Keratinocyte (primary cell): ENCODE results near the gene KLHDC3. TPM values are rescaled to one million over a fixed set of nuclear protein-coding genes. Genes with fewer than 3 reads are reported as not detected.

Experiments
- DNase-seq: peaks from one replicate; pipeline ENCODE4 v3.0.0-alpha.2; 2011; ENCODE audit warnings: low read depth, missing footprints, low spot score
- FAIRE-seq: peaks from 2 replicates; lab custom pipeline; 2011; peaks lifted over from hg19 to GRCh38; lab: Jason Lieb, UNC
- H2AFZ ChIP-seq: 2 replicates; pipeline ENCODE4 v1.6.0; 2012; ENCODE audit warnings: low read length, control low read depth, inconsistent platforms; ENCODE audit not compliant: control insufficient read depth
- H3K27ac ChIP-seq: 2 replicates; pipeline ENCODE4 v1.5.1; 2011; ENCODE audit warnings: low read length; ENCODE audit not compliant: control insufficient read depth, insufficient read depth
- H3K27me3 ChIP-seq: 3 replicates; pipeline ENCODE4 v1.6.0; 2011; ENCODE audit warnings: low read length; ENCODE audit not compliant: control insufficient read depth, insufficient read depth; ENCODE audit errors: extremely low read depth
- H3K36me3 ChIP-seq, 2 experiments: 2 replicates in 1 of 2; 3 replicates in 1 of 2; pipeline ENCODE4 v1.5.1; 2011; ENCODE audit warnings: low read length in 2 of 2, mild to moderate bottlenecking in 1 of 2; ENCODE audit not compliant: control insufficient read depth in 2 of 2, insufficient read depth in 2 of 2; ENCODE audit errors: extremely low read depth in 1 of 2
- H3K4me1 ChIP-seq: 3 replicates; pipeline ENCODE4 v1.5.1; 2011; ENCODE audit warnings: low read length; ENCODE audit not compliant: control insufficient read depth, insufficient read depth; ENCODE audit errors: extremely low read depth
- H3K4me2 ChIP-seq: 3 replicates; pipeline ENCODE4 v1.6.0; 2011; ENCODE audit warnings: low read depth, low read length; ENCODE audit not compliant: control insufficient read depth, insufficient read depth; ENCODE audit errors: extremely low read depth
- H3K4me3 ChIP-seq, 3 experiments: fragments of 200-600 bp in 1 of 3; sonication (generic) in 1 of 3; 2 replicates in 2 of 3; 3 replicates in 1 of 3; pipeline ENCODE4 v1.5.1; 2011 to 2016; ENCODE audit warnings: low read length in 3 of 3, mild to moderate bottlenecking in 3 of 3, control low read depth in 2 of 3, inconsistent platforms in 1 of 3, low read depth in 1 of 3, mixed read lengths in 1 of 3, mixed run types in 1 of 3, moderate library complexity in 1 of 3; ENCODE audit not compliant: control insufficient read depth in 2 of 3, insufficient read depth in 2 of 3; ENCODE audit errors: extremely low read depth in 1 of 3
- H3K79me2 ChIP-seq: 2 replicates; pipeline ENCODE4 v1.6.0; 2012; ENCODE audit warnings: low read length; ENCODE audit not compliant: control insufficient read depth, insufficient read depth
- H3K9ac ChIP-seq: 3 replicates; pipeline ENCODE4 v1.6.0; 2011; ENCODE audit warnings: low read length; ENCODE audit not compliant: control insufficient read depth, insufficient read depth; ENCODE audit errors: extremely low read depth
- H3K9me1 ChIP-seq: 3 replicates; pipeline ENCODE4 v1.6.0; 2011; ENCODE audit warnings: low read length; ENCODE audit not compliant: control insufficient read depth, insufficient read depth; ENCODE audit errors: extremely low read depth
- H3K9me3 ChIP-seq: 2 replicates; pipeline ENCODE4 v1.5.1; 2012; ENCODE audit warnings: low read depth, low read length; ENCODE audit not compliant: control insufficient read depth
- H4K20me1 ChIP-seq: 3 replicates; pipeline ENCODE4 v1.6.0; 2011; ENCODE audit warnings: low read length; ENCODE audit not compliant: control insufficient read depth, insufficient read depth; ENCODE audit errors: extremely low read depth
- EZH2 ChIP-seq: IDR thresholded peaks from one replicate; pipeline ENCODE4 v1.6.1; 2012; ENCODE audit warnings: inconsistent platforms, mild to moderate bottlenecking, low read length, moderate library complexity
- dilution Hi-C: fragments of 300-500 bp; cut with MboI; formaldehyde crosslinking; loops from one replicate; pipeline ENCODE4 v1.7.0; 2020; ENCODE audit warnings: low sequenced_read_pairs; ENCODE audit not compliant: extremely low pct_ligation_motif_present
- polyA plus RNA-seq, 5 experiments: library from polyadenylated mRNA; depleted of rRNA in 3 of 5; stranded (reverse) in 3 of 5; stranded (forward) in 1 of 5; unstranded in 1 of 5; fragments of >200 nt; gene quantifications; 1 replicate in 1 of 5; 2 replicates in 3 of 5; 3 replicates in 1 of 5; pipeline versions ENCODE4 v1.2.1 to v1.2.3, GENCODE V29; 2011 to 2012; ENCODE audit warnings: missing spikeins in 2 of 5, low read depth in 1 of 5, low replicate concordance in 1 of 5
- TF ChIP-seq, protein P1 (sequence below), 3 experiments: IDR thresholded peaks in 1 of 3; conservative IDR thresholded peaks in 1 of 3; optimal IDR thresholded peaks in 1 of 3; 2 replicates in 2 of 3; 3 replicates in 1 of 3; pipeline versions ENCODE3 to v1.5.1; 2011; ENCODE audit warnings: low read length in 3 of 3, mild to moderate bottlenecking in 3 of 3, moderate library complexity in 2 of 3, control low read depth in 1 of 3, inconsistent platforms in 1 of 3; ENCODE audit not compliant: insufficient read depth in 2 of 3; ENCODE audit errors: extremely low read depth in 1 of 3

KLHDC3 gene
- polyA plus RNA-seq, 1 donor (not counting 4 experiments of a cell fraction or from before 2014, with no cell fraction given) = 24.8 TPM

DNA sequence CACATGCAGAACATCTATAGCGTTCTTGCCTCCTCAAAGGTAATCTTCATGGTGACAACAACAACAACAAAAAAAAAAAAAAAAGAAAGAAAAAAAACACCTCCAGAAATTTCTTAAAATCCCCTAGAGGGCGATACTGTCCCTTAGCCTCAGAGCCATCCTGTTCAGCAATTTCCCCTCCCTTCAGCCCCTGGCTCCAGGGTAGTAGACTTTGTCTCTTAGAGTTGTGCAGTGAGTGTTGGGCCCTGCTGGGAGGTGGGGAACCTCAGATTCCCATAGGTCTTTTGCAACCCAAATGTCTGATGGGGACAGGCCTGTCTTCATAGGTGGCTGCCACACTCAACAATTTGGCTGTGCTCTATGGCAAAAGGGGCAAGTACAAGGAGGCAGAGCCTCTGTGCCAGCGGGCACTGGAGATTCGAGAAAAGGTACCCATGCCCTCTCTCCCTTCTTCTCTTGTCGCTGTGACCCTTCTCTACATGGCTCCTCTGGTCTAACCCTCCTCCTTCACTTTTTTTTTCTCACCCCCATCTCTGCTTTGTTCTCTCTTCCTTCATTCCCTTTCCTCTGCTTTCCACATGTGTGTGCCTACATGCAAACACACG, 56.1 kb downstream of the KLHDC3 start:
- no peak overlapping the region for H3K4me3 ChIP-seq
- no peaks in the 10 kb centered on the region for H3K4me1 ChIP-seq
- no peaks in the 10 kb centered on the region for H3K27me3 ChIP-seq
- no peaks in the 10 kb centered on the region for H3K9me3 ChIP-seq
- no peak overlapping the region for H2AFZ ChIP-seq
- no peak for DNase-seq
- peak; percentile 89 for FAIRE-seq
- dilution Hi-C loops = no loop called here
- no peak overlapping the region for H3K4me2 ChIP-seq
- TF ChIP-seq EZH2 = no peak
- TF ChIP-seq, protein P1, sequence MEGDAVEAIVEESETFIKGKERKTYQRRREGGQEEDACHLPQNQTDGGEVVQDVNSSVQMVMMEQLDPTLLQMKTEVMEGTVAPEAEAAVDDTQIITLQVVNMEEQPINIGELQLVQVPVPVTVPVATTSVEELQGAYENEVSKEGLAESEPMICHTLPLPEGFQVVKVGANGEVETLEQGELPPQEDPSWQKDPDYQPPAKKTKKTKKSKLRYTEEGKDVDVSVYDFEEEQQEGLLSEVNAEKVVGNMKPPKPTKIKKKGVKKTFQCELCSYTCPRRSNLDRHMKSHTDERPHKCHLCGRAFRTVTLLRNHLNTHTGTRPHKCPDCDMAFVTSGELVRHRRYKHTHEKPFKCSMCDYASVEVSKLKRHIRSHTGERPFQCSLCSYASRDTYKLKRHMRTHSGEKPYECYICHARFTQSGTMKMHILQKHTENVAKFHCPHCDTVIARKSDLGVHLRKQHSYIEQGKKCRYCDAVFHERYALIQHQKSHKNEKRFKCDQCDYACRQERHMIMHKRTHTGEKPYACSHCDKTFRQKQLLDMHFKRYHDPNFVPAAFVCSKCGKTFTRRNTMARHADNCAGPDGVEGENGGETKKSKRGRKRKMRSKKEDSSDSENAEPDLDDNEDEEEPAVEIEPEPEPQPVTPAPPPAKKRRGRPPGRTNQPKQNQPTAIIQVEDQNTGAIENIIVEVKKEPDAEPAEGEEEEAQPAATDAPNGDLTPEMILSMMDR (optimal IDR thresholded peaks at IDR 0.05 in 1 of 3, IDR thresholded peaks at IDR 0.05 in 1 of 3, conservative IDR thresholded peaks at IDR 0.05 in 1 of 3; ENCODE audit: extremely low read depth in 1 of 3, insufficient read depth in 2 of 3, low read length in 3 of 3) = peak; percentile 56 to 61 (median 58)
- no peaks in the 10 kb centered on the region for H3K79me2 ChIP-seq
- no peak overlapping the region for H3K9ac ChIP-seq
- H3K9me1 ChIP-seq = no peaks in the 10 kb centered on the region
- H3K27ac ChIP-seq = no peak overlapping the region
- no peaks in the 10 kb centered on the region for H4K20me1 ChIP-seq
- peaks cover 5 to 7% of the 10 kb centered on the region in 2 experiments for H3K36me3 ChIP-seq

Other genes starting within 250 kb of the KLHDC3 start
- 4.2 to 6.5 TPM (median 5.0 TPM) in 3 replicates for gene BICRAL, start 232.2 kb upstream of the KLHDC3 start, polyA plus RNA-seq
- gene RPL7L1, start 134.6 kb upstream of the KLHDC3 start, polyA plus RNA-seq = 61.5 to 104 TPM (median 76.8 TPM) in 3 replicates
- gene PTCRA, start 98.2 kb upstream of the KLHDC3 start, polyA plus RNA-seq = not detected in 3 replicates
- gene CNPY3, start 84.8 kb upstream of the KLHDC3 start, polyA plus RNA-seq = 15.8 to 30.9 TPM (median 19.7 TPM) in 3 replicates
- gene GNMT, start 53.5 kb upstream of the KLHDC3 start, polyA plus RNA-seq = 0.08 to 0.10 TPM in 2 of 3 replicates, not detected in the other
- gene PEX6, start 35.1 kb upstream of the KLHDC3 start, polyA plus RNA-seq = 5.6 to 8.7 TPM (median 7.5 TPM) in 3 replicates
- 44.4 to 59.9 TPM (median 49.6 TPM) in 3 replicates for gene PPP2R5D, start 29.7 kb upstream of the KLHDC3 start, polyA plus RNA-seq
- gene MEA1, start 303 bp upstream of the KLHDC3 start, polyA plus RNA-seq = 62.4 to 76.1 TPM (median 69.2 TPM) in 3 replicates
- gene RRP36, start 7.4 kb downstream of the KLHDC3 start, polyA plus RNA-seq = 57.1 to 101 TPM (median 67.5 TPM) in 3 replicates
- gene CUL7, start 39.6 kb downstream of the KLHDC3 start, polyA plus RNA-seq = 8.1 to 15.0 TPM (median 10.4 TPM) in 3 replicates
- gene MRPL2, start 45.2 kb downstream of the KLHDC3 start, polyA plus RNA-seq = 25.6 to 36.0 TPM (median 27.4 TPM) in 3 replicates
- gene KLC4, start 45.4 kb downstream of the KLHDC3 start, polyA plus RNA-seq = 8.3 to 15.2 TPM (median 8.8 TPM) in 3 replicates
- gene PTK7, start 62.1 kb downstream of the KLHDC3 start, polyA plus RNA-seq = 58.8 to 88.8 TPM (median 81.0 TPM) in 3 replicates
- 26.0 to 39.2 TPM (median 28.5 TPM) in 3 replicates for gene SRF, start 157.0 kb downstream of the KLHDC3 start, polyA plus RNA-seq
- 19.0 to 23.0 TPM (median 21.6 TPM) in 3 replicates for gene CUL9, start 167.9 kb downstream of the KLHDC3 start, polyA plus RNA-seq
- 57.1 to 98.6 TPM (median 73.9 TPM) in 3 replicates for gene DNPH1, start 215.2 kb downstream of the KLHDC3 start, polyA plus RNA-seq
- not detected in 3 replicates for gene TTBK1, start 229.2 kb downstream of the KLHDC3 start, polyA plus RNA-seq